ENCODE results near the gene MCF2L2.
"Not testable (repeated sequence)": the region's sequence is repeated elsewhere in the genome, so short reads cannot be mapped to it uniquely, and the experiment has no call there.

The MCF2L2 gene, protein sequence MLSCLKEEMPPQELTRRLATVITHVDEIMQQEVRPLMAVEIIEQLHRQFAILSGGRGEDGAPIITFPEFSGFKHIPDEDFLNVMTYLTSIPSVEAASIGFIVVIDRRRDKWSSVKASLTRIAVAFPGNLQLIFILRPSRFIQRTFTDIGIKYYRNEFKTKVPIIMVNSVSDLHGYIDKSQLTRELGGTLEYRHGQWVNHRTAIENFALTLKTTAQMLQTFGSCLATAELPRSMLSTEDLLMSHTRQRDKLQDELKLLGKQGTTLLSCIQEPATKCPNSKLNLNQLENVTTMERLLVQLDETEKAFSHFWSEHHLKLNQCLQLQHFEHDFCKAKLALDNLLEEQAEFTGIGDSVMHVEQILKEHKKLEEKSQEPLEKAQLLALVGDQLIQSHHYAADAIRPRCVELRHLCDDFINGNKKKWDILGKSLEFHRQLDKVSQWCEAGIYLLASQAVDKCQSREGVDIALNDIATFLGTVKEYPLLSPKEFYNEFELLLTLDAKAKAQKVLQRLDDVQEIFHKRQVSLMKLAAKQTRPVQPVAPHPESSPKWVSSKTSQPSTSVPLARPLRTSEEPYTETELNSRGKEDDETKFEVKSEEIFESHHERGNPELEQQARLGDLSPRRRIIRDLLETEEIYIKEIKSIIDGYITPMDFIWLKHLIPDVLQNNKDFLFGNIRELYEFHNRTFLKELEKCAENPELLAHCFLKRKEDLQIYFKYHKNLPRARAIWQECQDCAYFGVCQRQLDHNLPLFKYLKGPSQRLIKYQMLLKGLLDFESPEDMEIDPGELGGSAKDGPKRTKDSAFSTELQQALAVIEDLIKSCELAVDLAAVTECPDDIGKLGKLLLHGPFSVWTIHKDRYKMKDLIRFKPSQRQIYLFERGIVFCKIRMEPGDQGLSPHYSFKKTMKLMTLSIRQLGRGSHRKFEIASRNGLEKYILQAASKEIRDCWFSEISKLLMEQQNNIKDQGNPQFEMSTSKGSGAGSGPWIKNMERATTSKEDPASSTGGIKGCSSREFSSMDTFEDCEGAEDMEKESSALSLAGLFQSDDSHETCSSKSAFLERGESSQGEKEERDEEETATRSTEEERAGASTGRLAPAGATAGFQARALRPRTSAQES

GRCh38 chr3:183428447-183429211, at the start of gene MCF2L2:
Gene MCF2L2 (minus strand): TSS chr3:183428619. CDS start chr3:183427977, 642 bp downstream.
- DNase-seq = peak; percentile 65

GRCh38 chr3:183477801-183478456, 49.5 kb upstream of the MCF2L2 start:
- no peak for DNase-seq

DNA sequence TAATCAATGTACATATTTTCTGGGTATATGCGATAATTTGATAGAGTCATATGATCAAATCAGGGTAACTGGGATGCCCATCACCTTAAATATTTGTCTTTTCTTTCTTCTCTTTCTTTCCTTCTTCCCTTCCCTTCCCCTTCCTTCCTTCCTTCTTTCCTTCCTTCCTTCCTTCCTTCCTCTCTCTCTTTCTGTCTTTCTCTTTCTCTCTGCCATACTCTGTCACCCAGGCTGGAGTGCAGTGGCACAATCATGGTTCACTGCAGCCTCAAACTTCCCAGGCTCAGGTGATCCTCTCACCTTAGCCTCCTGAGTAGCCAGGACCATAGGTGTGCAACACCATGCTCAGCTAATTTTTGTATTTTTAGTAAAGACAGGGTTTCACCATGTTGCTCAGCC, 47.3 kb upstream of the MCF2L2 start:
- DNase-seq = not testable (repeated sequence)

- no peak for DNase-seq
Observed at GRCh38 chr3:183475016-183475763, 46.8 kb upstream of the MCF2L2 start.

- no peak for DNase-seq
Observed at GRCh38 chr3:183473969-183474368, 45.5 kb upstream of the MCF2L2 start.

DNA sequence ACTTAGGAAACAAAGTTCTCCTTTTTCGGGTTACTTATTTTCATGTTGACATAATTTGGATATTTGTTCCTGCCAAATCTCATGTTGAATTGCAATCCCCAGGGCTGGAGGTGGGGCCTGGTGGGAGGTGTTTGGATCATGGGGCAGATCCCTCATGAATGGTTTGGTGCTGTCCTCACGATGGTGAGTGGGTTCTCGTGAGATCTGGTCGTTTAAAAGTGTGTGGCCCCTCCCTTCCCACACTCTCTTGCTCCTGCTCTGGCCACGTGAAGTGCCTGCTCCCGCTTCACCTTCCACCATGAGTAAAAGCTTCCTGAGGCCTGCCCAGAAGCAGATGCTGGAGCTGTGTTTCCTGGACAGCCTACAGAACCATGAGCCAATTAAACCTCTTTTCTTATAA, 43.7 kb upstream of the MCF2L2 start:
- no peak for DNase-seq

GRCh38 chr3:183468424-183468823, 40.0 kb upstream of the MCF2L2 start:
- no peak for DNase-seq

GRCh38 chr3:183466575-183466974, 38.2 kb upstream of the MCF2L2 start:
- no peak for DNase-seq

GRCh38 chr3:183465710-183466109, 37.3 kb upstream of the MCF2L2 start:
- not testable (repeated sequence) for DNase-seq

GRCh38 chr3:183464480-183464879, 36.1 kb upstream of the MCF2L2 start:
- DNase-seq = no peak

DNA sequence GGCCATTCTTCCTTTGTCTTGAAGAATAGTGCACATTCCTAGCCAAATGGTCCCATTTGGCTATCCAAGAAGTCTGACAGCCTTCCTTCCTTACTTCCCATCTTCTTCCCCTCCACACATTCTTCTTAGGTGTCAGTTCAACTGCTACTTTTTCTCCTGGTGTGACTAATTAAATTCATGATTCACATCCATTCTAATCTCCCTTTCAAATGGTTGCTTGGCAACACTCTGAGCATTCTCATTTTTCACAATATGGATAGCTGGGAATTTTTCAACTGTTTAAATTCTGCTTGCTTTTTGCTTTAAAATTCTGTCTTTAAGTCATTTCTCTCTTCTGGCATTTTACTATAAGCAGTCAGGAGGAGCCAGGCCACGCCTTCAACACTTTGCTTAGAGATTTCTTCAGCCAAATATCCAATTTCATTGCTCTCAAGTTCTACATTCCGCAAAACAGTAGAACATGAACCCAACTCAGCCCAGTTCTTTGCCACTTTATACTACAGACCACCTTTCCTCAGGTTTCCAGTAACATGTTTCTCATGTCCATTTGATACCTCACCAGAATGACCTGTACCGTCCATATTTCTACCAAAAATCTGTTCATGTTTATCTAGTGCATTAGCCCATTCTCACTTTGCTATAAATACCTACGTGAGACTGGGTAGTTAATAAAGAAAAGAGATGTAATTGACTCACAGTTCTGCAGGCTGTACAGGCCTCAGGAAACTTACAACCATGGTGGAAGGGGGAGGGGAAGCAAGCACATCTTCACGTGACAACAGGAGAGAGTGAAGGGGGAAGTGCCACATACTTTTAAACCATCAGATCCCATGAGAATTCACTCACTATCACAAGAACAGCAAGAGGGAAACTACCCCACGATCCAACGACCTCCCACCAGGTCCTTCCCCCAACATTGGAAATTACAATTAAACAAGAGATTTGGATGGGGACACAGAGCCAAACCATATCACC, 31.9 kb upstream of the MCF2L2 start:
- DNase-seq = no peak

- peak; percentile 24 for DNase-seq
Observed at GRCh38 chr3:183455089-183455488, 26.7 kb upstream of the MCF2L2 start.

DNA sequence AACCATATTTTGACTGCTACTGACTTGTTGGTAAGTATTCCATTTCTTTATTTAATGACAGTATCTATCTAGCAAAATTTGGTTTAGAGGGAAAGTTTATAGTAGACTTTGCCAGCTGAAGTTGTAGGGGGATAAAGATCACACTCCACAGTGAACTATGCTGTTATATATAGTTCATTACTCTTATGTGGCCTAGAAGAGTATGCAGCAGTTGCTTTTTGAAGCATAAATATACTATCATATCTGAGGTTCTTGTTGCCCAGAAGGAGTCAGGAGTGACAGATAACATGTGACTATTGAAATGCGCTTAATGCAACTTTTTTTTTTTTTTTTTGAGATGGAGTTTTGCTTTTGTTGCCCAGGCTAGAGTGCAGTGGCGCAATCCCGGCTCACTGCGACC, 25.6 kb upstream of the MCF2L2 start:
- no peak for DNase-seq

DNA sequence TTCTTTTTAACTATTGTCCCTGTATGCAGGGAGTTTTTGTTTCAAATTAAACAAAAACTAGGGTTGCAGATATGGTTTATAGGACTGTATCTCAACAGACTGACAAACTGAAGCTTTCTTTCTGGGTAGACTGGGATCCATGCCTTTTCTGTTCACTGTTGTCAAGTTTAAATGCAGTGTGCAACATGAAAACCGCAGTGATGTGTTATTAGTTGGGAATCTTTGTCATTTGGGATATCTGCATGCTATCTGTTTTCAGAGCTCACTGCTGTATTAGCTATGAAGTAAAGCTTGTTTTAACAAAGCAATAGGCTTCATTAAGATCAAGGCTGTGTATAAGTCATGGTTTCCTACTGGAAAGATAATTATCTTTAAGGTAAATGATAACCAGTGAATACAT, 21.4 kb upstream of the MCF2L2 start:
- DNase-seq = no peak

GRCh38 chr3:183449391-183449790, 21.0 kb upstream of the MCF2L2 start:
- peak; percentile 74 for DNase-seq

DNA sequence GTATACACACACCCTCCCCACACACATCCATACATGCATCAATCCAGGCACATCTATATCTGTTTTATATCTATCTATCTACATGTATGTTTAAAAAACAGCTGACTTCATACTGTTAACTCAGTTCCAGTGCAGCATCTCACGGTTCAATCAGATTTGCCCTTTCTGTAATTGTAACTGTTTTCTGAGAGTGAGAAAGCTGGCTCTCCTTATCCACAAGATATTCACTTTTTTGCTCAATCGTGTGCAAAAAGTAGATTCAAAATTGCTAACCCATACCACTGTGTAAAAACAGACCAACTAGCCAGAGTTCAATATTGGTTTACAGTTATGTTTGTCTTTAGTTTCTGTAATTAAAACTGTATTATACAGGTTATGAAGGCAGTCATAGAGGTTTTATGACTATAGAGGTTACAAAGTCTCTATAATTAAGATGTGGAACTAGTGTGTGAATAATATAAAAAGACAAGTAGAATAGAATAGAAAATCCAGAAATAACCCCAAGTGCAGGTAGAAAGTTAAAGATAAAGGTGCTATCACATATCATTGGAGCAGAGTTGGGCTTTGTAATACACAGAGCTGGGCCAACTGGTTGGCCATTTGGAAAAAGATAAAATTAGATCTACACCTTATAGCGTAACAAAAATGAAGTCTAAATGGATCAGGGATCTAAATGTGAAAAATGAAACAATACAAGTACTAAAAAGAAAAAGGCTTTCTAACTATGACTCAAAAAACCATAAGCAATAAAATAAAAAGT, 20.1 kb upstream of the MCF2L2 start:
- no peak for DNase-seq

DNA sequence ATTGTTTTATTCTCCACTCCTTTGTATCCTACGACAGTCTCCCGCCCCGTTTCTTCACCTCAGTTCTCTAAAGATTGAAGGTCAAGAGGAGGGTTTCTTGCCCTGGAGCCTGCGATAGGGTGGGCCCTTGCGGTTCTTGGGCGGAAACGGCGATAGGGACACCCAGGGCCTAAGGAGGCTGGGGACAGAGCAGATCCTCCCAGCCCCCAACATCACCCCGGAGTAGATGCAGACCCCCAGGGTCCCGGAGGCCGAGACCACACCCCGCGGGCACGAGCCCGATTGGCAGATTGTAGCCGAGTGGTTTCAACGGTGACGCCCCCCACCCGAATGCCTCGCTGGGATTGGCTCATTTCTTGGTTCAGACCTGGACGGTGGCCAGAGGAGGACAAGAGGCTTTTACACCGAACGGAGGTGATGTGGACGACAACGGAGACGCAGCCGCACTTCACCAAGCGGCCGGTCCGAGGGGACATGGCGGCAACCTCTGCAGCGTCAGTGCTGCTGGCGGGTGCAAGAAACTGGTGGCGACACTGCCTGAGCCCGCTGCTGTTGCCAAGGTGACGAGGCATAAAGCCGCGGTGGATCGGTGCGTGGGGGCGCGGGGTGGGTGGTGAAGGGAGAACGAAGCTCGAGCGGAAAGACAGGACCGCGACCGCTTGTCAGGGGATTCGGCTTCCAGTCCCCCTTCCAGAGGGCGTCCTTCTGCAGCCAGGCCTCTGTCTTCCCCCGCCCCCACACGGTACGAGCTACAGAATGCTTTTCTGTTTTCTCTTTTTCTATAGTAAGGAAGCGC, 19.0 kb upstream of the MCF2L2 start:
- peak; percentile 99 for DNase-seq

GRCh38 chr3:183446838-183447205, 18.4 kb upstream of the MCF2L2 start:
- no peak for DNase-seq

GRCh38 chr3:183444748-183445147, 16.3 kb upstream of the MCF2L2 start:
- DNase-seq = no peak
